ENCODE results near the gene DCAF12L2.
A peak's percentile ranks its signal among the peaks of the same experiment; 100 is the strongest.
"Not testable (repeated sequence)": the region's sequence is repeated elsewhere in the genome, so short reads cannot be mapped to it uniquely, and the experiment has no call there.

Gene DCAF12L2

GRCh38 chrX:126165721-126166461, at the start of gene DCAF12L2:
Gene DCAF12L2 (minus strand): TSS chrX:126166289. CDS start chrX:126165924, 365 bp downstream.
- DNase-seq, result peak; percentile 17

GRCh38 chrX:126190888-126191287, 24.8 kb upstream of the DCAF12L2 start:
- DNase-seq, result not testable (repeated sequence)

GRCh38 chrX:126177133-126177840, 11.2 kb upstream of the DCAF12L2 start:
- DNase-seq, result no peak

- DNase-seq, result no peak
Measured at GRCh38 chrX:126170720-126171119, 4.6 kb upstream of the DCAF12L2 start.

- no peak for DNase-seq
Measured at GRCh38 chrX:126167560-126167959, 1.5 kb upstream of the DCAF12L2 start.

- no peak for DNase-seq
Measured at GRCh38 chrX:126165401-126165720, 728 bp downstream of the DCAF12L2 start.

- DNase-seq, result no peak
Measured at GRCh38 chrX:126164689-126165400, 1.2 kb downstream of the DCAF12L2 start.

GRCh38 chrX:126164226-126164625, 1.9 kb downstream of the DCAF12L2 start:
- no peak for DNase-seq

- DNase-seq, result no peak
Measured at GRCh38 chrX:126141014-126141413, 25.1 kb downstream of the DCAF12L2 start.

GRCh38 chrX:126137899-126138298, 28.2 kb downstream of the DCAF12L2 start:
- no peak for DNase-seq

- no peak for DNase-seq
Measured at GRCh38 chrX:126124721-126125120, 41.4 kb downstream of the DCAF12L2 start.

Measured in NCI-H2227 treated with DMSO at 0.1 percent for 48 hours (cell line).